ENCODE measurements around the gene NSD2. TPM values are rescaled to one million over a fixed set of nuclear protein-coding genes. Genes with fewer than 3 reads are reported as not detected.
A peak's percentile ranks its signal among the peaks of the same experiment; 100 is the strongest.

Gene NSD2
- total and polyA plus RNA-seq, 2 experiments from 2014 or later = 25.7 to 30.8 TPM

GRCh38 chr4:1873776-1874175, 2.6 kb downstream of the NSD2 start:
- Histone ChIP-seq H3K4me2 (peak overlapping the region; percentile 95), H3K4me3 (no peak overlapping the region), H3K79me2 (peaks cover 69% of the 10 kb centered on the region), H3K9me2 (replicated peaks; ENCODE audit: insufficient read depth) (no peaks in the 10 kb centered on the region), H3K4me1 (ENCODE audit: insufficient read depth) (peaks cover 27% of the 10 kb centered on the region), H4K20me1 (ENCODE audit: insufficient read depth, poor library complexity, severe bottlenecking) (peaks cover 7% of the 10 kb centered on the region), H2AFZ (no peak overlapping the region), H3K27ac (peak overlapping the region; percentile 1), H3K36me3 (replicated peaks; ENCODE audit: insufficient read depth, low read depth) (no peaks in the 10 kb centered on the region), H3K9me3 (ENCODE audit: low read depth) (no peaks in the 10 kb centered on the region), H3K27me3 (no peaks in the 10 kb centered on the region)
- DNase-seq (ENCODE audit: low spot score) = no peak
- TF ChIP-seq EZH2phosphoT487 (IDR thresholded peaks at IDR 0.05; ENCODE audit: low read depth, severe bottlenecking, unreplicated experiment) (no peak), EZH2 (IDR thresholded peaks at IDR 0.05; ENCODE audit: borderline replicate concordance) (no peak), CTCF (IDR thresholded peaks at IDR 0.05; ENCODE audit: poor library complexity) (no peak)
- 68% methylated on average over 3 of the region's 3 CpGs for WGBS (ENCODE audit: low lambda C conversion rate, missing lambda C conversion rate)

- Histone ChIP-seq H3K79me2 (peaks cover 73% of the 10 kb centered on the region), H4K20me1 (ENCODE audit: insufficient read depth, poor library complexity, severe bottlenecking) (peaks cover 7% of the 10 kb centered on the region), H3K9me3 (ENCODE audit: low read depth) (no peaks in the 10 kb centered on the region), H3K27me3 (no peaks in the 10 kb centered on the region), H3K4me2 (peak overlapping the region; percentile 95), H3K36me3 (replicated peaks; ENCODE audit: insufficient read depth, low read depth) (no peaks in the 10 kb centered on the region), H3K27ac (no peak overlapping the region), H3K9me2 (replicated peaks; ENCODE audit: insufficient read depth) (no peaks in the 10 kb centered on the region), H2AFZ (no peak overlapping the region), H3K4me1 (ENCODE audit: insufficient read depth) (peaks cover 26% of the 10 kb centered on the region), H3K4me3 (no peak overlapping the region)
- DNase-seq (ENCODE audit: low spot score) = no peak
- WGBS (ENCODE audit: low lambda C conversion rate, missing lambda C conversion rate) = 78% methylated on average over 3 of the region's 3 CpGs
- TF ChIP-seq EZH2phosphoT487 (IDR thresholded peaks at IDR 0.05; ENCODE audit: low read depth, severe bottlenecking, unreplicated experiment) = no peak
- no peak for TF ChIP-seq EZH2 (IDR thresholded peaks at IDR 0.05; ENCODE audit: borderline replicate concordance)
- no peak for TF ChIP-seq CTCF (IDR thresholded peaks at IDR 0.05; ENCODE audit: poor library complexity)
Observed at GRCh38 chr4:1874201-1874600, 3.0 kb downstream of the NSD2 start.

GRCh38 chr4:1879485-1879884, 8.3 kb downstream of the NSD2 start:
- no peak for DNase-seq (ENCODE audit: low spot score)

GRCh38 chr4:1880332-1880731, 9.1 kb downstream of the NSD2 start:
- 32% methylated on average over 1 of the region's 1 CpG for WGBS (ENCODE audit: low lambda C conversion rate, missing lambda C conversion rate)
- peak overlapping the region; percentile 10 for H3K27ac ChIP-seq
- H2AFZ ChIP-seq = no peak overlapping the region
- no peak for DNase-seq (ENCODE audit: low spot score)
- no peak for TF ChIP-seq EZH2phosphoT487 (IDR thresholded peaks at IDR 0.05; ENCODE audit: low read depth, severe bottlenecking, unreplicated experiment)
- TF ChIP-seq CTCF (IDR thresholded peaks at IDR 0.05; ENCODE audit: poor library complexity) = no peak
- TF ChIP-seq EZH2 (IDR thresholded peaks at IDR 0.05; ENCODE audit: borderline replicate concordance) = no peak
- H3K9me3 ChIP-seq (ENCODE audit: low read depth) = no peaks in the 10 kb centered on the region
- H4K20me1 ChIP-seq (ENCODE audit: insufficient read depth, poor library complexity, severe bottlenecking) = peaks cover 4% of the 10 kb centered on the region
- H3K36me3 ChIP-seq (replicated peaks; ENCODE audit: insufficient read depth, low read depth) = no peaks in the 10 kb centered on the region
- H3K4me2 ChIP-seq = no peak overlapping the region
- peaks cover 6% of the 10 kb centered on the region for H3K4me1 ChIP-seq (ENCODE audit: insufficient read depth)
- no peaks in the 10 kb centered on the region for H3K9me2 ChIP-seq (replicated peaks; ENCODE audit: insufficient read depth)
- no peak overlapping the region for H3K4me3 ChIP-seq
- H3K79me2 ChIP-seq = peaks cover 100% of the 10 kb centered on the region
- H3K27me3 ChIP-seq = no peaks in the 10 kb centered on the region

More at GRCh38 chr4:1879485-1879884, 8.3 kb downstream of the NSD2 start:
- Histone ChIP-seq H3K36me3 (replicated peaks; ENCODE audit: insufficient read depth, low read depth) (no peaks in the 10 kb centered on the region), H3K4me1 (ENCODE audit: insufficient read depth) (peaks cover 6% of the 10 kb centered on the region), H2AFZ (no peak overlapping the region), H3K79me2 (peaks cover 100% of the 10 kb centered on the region), H3K27ac (no peak overlapping the region), H3K4me2 (no peak overlapping the region), H4K20me1 (ENCODE audit: insufficient read depth, poor library complexity, severe bottlenecking) (peaks cover 2% of the 10 kb centered on the region), H3K4me3 (no peak overlapping the region), H3K9me2 (replicated peaks; ENCODE audit: insufficient read depth) (no peaks in the 10 kb centered on the region), H3K27me3 (no peaks in the 10 kb centered on the region), H3K9me3 (ENCODE audit: low read depth) (no peaks in the 10 kb centered on the region)
- no peak for TF ChIP-seq EZH2phosphoT487 (IDR thresholded peaks at IDR 0.05; ENCODE audit: low read depth, severe bottlenecking, unreplicated experiment)
- 99% methylated on average over 4 of the region's 4 CpGs for whole genome bisulfite sequencing (ENCODE audit: low lambda C conversion rate, missing lambda C conversion rate)
